GM21723 (cell line): ENCODE results near the gene SCRT2.
"Not testable (repeated sequence)": the region's sequence is repeated elsewhere in the genome, so short reads cannot be mapped to it uniquely, and the experiment has no call there.

ENCODE experiments used
- ATAC-seq: cut with Tn5 transposase; IDR thresholded peaks from one replicate; pipeline ENCODE4 v1.9.1; 2021; ENCODE audit warnings: mild to moderate bottlenecking, moderate library complexity; ENCODE audit not compliant: unreplicated experiment

The SCRT2 gene

DNA sequence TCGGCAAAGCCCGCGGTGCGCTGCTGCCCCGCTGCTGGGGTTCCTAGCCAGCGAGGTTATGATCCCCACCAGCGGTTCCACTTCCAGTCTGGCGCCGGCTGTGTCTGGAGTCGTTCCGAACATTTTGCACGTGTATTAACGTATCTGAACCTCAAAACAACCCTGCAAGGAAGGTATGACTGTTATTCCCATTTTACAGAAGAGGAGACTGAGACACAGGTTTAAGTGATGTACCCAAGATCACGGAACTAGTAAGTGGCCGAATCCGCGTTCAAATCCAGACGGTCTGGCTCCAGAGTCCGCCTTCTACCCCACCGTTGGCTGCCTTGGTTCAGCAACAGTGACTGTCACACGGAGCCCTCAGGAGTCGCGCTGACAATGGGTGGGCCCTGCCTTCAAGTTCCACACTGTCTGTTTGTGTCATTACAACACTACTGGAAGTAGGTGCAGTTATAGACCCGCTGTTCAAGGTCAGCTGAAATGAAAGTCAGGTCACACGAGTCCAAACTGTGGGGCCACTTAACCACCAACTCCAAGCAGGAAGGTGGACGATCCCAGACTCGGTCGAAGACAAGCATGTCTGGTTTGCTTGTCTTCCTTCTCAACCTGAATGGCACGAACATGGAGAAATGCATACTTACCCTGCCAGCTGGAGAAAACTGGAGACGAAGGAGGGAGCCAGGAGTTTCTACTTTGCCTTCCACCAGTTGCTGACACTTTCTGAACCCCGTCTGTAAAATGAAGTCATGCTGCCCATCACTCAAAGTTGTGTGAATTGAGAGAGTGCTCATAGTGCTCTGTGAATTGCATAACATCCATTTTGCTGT, 21.8 kb downstream of the SCRT2 start:
- ATAC-seq: no peak

DNA sequence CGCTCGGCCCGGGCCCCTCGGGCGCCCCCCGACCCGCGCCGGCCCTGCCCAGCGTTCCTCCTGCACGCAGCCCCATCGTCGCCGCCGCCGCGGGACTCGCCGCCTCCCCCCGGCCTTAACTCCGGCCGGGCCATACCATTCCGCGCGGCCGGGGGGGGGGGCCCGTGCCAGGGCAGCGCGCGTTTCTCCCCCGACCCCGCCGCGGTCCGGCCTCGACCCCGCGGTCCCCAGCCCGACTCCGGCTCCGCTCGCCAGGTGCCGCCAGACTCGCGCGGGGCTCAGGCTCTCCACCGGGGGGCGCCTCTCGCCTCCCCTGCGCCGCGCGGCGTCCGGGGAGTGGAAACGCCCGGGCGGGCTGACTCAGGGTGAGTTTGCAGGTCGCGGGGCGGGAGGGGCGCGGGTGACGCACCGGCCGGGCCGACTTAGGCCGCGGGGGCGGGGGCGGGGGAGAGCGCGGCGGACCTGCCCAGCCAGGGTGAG, 22.5 kb downstream of the SCRT2 start, which contains the start of gene SRXN1:
Gene SRXN1, minus strand, starts transcription at position 91 of the 480 bp plus-strand sequence. Its CDS starts 15 bp downstream, at position 76.
- peak; percentile 86 for ATAC-seq

DNA sequence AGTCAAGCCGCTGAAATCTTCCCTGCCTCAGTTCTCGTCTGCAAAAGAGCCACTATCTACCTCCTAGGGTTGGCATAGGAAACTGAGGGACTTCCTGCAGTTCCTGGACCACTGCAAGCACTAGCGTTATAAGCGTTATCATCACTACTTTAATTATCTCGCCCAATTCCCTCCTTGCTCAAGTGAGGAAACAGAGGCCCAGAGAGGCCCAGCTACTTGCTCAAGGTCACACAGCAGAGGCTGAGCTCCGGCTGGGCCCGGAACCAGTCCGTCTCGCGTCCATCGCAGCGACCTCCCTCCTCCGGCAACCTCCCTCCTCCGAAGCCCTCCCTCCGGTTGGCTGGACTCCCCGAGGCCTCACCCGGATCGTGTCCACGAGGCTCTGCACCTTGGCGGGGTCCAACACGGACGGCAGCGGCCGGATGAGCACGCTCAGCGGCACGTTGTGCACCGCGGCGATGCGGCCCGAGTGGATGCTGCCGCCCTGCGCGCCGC, 22.9 kb downstream of the SCRT2 start:
- ATAC-seq: peak; percentile 37

DNA sequence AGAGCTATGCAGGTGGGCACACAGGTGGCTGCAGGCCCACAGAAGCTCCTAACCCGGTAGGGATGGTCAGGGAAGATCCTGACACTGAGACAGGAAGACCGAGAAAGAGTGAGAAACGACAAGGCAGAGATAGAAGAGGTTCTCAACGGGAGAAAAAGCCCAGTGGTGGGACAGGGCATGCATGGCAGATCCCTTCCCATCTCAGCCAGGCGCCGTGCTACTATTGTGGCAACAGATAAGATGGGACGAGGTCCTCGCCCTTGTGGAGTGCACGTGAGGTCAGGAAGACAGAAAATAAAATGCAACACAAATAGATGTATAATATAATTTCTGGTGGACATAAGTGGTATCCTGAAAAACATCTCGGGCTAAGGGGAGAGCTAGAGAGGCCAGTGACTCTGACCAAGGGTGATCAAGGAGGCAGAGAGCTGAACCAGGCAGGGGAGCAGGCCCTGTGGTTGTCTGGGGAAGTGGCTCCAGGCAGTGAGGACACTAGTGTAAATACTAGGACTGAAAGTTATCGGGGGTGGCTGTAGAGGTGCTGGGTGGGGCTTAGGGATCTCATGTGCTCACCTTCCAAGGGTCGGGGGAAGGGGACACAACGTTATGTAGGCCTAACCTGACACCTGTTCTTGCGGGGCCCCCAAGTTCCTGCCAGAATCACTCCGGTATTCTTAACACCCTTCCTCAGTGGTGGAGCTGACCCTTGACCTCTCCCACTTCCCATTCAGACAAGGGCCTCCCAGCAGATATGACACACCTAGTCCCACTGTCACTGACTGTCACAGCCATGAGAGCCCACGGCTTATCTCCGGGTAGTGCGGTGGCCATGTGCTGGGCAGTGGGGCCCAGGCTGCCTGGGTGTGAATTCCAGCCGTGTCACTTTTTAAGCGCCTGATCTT, 23.6 kb downstream of the SCRT2 start:
- no peak for ATAC-seq

DNA sequence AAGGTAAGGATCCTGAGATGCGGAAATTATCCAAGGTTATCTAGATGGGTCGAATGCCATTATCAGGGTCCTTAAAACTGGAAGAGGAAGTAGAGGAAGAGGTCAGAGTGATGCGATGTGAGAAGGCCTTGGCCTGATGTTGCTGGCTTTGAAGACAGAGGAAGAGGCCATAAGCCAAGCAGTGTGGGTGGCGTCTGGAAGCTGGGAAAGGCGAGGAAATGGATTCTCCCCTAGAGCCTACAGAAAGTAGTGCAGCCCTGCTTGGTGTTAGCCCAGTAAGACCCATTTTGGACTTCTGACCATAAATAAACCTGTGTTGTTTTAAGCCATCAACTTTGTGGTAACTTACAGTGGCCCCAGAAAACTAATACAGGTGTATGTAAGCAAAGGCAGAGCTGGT, 24.6 kb downstream of the SCRT2 start:
- ATAC-seq: no peak

DNA sequence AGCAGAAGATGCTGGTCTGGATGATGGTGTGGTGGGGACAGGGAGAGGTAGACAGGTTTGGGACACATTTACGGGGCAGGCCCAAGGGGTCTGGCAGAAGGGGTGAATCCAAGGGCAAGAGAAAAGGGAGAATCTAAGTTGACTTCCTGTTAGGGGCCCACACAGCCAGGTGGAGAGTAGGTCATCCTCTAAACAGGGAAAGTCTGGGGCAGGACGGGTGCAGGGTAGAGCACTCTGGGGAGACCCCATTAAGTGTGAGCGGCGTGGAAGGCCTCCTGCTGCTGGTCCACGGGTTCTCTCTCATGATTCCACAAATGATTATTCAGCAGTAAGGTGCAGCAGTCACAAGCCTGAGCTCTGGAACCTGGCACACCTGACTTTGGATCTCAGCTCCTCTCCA, 25.3 kb downstream of the SCRT2 start:
- ATAC-seq: no peak

DNA sequence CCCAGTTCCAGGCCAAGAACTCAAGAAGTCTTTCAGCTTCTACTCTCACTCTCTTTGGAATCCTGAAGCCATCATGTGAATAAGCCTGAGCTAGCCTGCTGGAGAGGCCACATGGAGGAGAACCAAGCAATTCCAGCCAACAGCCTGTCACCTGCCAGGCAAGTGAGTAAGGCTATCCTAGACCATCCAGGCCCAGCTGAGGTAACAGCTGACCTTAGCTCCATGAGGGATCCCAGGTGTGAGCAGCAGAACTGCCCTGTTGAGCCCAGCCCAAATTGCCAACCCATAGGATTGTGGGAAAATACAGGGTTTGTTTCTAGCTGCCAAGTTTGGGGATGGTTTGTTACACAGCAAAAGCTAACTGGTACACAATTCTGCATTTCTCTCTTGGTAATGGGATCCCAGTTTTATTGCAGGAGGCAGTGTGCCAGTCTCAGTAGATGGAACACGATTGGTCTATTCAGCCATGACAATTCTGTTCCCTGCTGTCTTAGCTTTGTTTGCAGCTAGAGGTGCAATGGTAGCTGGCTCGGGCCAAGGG, 28.1 kb downstream of the SCRT2 start:
- no peak for ATAC-seq

DNA sequence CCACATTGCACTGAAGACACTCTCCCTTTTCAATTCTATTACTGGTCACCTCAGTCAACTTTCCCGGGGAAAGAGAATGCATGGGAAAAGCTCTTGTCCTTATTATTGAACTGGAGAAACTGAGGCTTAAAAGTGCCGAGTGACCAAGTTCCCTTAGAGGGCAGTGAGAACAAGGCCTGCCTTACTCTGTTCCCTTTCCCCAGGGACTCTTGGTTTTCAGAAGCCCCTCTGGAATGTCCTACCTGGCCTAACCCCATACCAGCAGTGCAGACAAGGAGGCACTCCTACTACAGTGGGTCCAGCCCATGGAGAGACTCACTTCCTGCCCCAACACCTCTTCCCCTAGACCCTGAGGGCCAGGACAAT, 28.8 kb downstream of the SCRT2 start:
- no peak for ATAC-seq

DNA sequence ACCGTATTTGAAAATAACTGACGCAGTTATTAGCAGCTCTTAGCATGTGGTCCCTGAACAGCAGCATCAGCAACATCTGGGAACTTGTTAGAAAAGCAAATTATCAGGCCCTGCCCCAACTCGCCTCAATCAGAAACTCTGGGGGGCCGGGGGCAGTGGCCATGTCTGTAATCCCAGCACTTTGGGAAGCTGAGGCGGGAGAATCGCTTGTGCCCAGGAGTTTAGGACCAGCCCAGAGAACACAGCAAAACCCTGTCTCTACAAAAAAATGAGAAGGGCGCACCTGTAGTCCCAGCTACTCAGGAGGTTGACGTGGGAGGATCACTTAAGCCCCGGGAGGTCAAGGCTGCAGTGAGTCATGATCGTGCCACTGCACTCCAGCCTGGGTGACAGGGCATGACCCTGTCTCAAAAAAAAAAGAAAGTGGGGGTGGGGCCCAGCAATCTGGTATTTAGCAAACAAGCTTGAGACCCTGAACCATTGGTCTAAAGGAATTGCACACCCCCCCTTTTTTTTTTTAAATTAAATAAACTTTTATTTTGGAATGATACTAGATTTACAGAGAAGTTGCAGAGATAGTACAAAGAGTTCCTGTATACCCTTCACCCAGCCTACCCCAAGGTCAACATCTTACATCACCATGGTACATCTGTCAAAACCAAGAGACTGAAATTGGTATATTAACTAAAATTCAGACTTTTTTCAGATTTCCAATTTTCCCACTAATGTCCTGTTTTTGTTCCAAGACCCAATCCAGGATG, 29.3 kb downstream of the SCRT2 start:
- no peak for ATAC-seq

DNA sequence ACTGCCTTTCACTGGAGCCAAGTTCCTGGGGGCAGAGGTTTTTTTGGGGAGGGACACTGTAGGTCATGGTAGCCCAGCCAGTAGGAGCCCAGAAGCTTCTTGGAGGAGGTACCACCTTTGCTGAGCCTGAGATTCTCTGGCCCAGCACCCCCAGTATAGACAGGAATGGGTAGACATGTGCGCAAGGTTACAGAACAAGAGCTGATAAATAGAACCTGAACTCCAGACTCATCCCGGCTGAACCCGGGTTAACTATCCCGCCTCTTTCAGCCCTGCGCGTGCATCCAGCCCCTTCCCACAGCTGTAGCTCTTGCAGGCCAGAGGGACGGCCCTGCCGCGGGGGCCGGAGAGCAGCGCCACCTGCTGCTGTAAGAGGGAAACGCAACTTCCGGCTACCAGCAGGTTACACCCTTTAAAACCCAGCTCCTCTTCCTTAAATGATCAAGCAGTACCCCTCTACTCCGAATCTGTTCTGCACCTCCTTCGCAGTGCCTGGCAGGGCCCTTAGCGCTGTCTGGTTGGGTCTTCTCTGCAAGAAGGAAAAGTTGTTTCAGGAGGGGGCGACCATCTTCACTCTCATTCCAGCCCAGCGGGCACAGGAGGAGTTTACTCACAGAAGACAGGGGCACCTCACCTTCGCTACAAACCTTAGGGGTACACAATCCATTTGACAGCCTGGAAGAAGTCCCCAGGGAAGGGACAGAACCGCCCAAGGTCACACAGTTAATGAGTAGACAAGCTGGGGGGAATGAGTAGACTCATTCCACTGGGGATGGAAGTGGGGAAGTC, 30.1 kb downstream of the SCRT2 start:
- ATAC-seq: peak; percentile 77

DNA sequence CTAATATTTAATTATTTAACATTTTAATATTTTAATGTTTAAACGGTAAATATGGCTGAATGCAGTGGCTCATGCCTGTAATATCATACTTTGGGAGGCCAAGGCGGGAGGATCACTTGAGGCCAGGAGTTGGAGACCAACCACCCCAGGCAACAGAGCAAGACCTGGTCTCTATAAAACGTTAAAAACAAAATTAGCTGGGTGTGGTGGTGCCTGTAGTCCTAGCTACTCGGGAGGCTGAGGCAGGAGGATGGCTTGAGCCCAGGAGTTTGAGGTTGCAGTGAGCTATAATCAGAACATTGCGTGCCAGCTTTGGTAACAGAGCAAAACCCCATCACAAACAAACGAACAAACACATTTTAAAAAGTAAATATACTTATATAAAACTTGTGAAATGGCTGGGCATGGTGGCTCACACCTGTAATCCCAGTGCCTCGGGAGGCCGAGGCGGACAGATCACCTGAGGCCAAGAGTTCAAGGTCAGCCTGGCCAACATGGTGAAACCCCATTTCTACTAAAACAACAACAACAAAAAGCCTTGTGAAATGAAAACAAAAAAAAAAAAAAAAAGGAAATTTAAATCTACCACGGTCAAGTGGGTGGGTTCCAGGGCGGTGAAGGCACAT, 30.8 kb downstream of the SCRT2 start:
- no peak for ATAC-seq

DNA sequence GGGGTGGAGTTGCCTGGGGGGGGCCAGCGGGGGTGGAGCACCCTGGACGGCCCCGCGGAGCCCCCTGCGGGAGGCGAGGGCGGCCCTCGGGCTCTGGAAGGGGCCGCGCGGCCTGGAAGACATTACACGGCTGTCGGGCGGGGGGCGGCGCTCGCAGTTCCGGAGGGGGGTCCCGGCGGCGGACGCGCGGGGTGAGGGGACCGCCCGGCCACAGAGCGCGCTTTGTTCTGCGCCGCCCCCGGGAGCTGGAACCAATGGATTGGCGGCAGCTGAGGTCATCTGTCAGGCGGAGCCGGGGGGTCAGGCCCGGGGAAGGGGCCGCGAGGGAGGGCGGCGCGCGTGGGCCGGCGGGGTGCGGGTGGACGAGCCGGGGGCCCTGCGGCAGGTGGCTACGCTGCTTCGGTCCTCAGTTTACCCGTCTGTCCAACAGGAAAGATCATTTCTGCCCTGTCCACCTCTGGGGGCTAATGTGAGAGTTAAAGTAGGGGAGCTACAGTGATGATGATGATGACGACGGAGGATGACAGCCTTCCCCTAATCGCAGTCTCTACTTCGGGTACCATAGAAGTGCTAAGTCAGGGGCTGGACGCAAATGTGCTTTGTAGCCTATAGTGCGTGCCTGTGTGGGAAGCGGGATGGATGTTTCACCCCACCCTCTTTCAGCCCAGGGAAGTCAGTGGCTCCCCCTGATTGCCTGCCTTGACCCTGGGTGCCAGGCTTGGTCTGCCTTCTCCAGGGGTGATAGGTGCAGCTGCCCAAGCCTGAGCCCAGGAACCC, 33.0 kb downstream of the SCRT2 start:
- no peak for ATAC-seq

DNA sequence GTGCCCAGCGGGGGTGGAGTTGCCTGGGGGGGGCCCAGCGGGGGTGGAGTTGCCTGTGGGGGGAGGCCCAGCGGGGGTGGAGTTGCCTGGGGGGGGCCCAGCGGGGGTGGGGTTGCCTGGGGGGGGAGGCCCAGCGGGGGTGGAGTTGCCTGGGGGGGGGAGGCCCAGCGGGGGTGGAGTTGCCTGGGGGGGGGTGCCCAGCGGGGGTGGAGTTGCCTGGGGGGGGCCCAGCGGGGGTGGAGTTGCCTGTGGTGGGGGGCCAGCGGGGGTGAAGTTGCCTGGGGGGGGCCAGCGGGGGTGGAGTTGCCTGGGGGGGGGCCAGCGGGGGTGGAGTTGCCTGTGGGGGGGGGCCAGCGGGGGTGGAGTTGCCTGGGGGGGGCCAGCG, 33.6 kb downstream of the SCRT2 start:
- ATAC-seq: not testable (repeated sequence)

DNA sequence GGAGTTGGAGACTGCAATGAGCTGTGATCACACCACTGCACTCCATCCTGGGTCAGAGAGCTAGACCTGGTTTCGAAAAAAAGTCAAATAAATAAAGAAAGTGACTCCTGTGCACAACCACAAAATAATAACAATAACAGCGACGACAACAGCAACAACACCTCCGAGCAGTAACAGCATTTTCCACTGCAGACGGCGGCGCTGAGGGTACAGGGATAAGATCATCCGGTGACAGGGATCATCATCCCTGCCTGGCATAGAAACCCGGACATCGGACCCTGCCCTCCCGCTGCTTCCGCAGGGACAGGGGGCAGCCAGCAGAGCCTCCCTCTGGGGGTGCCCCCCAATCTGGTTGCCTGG, 34.1 kb downstream of the SCRT2 start:
- no peak for ATAC-seq

DNA sequence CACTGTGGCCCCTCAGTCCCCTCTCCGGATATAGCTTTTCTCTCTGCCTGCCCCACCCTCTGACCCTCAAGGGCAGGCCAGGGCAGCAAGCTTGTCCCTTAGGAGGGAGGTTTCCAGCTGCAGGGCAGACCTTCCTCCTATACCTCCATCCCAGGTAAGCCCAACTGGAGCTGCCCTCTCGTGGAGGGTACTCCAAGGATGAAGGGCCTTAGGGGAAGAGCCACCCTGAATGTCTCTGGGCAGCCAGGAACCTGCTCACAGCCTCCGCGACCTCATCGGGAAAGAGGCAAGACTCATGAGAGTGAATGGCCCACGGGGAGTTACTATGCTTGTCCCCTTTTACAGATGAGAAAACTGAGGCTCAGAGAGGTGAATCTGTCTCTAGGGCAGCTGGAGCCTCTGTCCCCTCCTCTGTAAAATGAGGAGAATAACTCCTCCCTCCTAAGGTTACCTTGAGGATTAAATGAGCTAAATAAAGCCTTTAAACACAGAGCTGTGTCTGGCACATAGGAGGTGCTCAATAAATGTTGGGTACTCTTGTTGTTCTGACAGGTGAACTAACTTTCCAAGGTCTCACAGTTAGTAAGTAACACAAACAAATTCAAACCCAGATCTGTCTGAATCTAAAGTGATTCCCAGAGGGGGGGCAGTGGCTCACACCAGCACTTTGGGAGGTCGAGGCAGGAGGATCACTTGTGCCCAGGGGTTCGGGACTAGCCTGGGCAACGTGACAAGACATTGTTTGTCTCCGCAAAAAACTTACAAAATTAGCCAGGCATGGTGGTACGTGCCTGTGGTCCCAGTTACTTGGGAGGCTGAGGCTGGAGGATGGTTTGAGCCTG, 34.7 kb downstream of the SCRT2 start:
- no peak for ATAC-seq

DNA sequence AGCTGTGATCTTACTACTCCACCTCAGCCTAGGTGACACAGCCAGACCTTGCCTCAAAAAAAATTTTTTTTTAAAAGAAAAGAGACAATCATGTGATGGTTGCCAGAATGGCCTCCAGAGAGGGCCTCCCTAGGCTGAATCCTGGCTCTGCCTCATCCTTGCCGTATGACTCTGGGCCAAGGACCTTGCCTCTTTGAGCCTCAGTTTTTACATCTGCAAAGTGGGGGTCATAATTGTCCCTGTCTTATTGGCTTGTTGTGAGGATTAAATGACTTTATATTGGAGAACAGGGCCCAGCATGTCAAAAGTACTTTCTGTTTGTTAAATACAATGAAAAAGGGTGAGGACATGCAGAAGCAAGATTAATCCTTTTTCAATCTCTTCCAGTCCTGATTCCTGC, 37.0 kb downstream of the SCRT2 start:
- no peak for ATAC-seq

DNA sequence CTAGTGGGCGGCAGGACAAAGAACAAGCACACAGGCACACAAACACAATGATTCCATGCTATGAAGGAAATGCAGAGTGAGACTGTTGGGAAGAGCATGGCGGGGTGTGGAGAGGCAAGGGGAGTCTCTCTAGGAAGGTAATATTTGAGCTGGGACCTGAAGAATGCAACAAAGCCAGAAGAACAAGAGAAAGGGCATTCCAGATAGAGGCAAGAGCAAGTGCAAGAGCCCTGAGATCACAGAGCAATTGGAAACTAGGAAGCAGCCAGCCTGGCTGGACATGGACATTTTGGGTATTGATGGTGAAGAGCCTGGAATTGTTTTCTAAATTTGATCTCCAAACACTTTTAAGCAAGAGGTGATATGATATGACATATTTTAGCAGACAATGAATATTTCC, 38.0 kb downstream of the SCRT2 start:
- ATAC-seq: no peak

DNA sequence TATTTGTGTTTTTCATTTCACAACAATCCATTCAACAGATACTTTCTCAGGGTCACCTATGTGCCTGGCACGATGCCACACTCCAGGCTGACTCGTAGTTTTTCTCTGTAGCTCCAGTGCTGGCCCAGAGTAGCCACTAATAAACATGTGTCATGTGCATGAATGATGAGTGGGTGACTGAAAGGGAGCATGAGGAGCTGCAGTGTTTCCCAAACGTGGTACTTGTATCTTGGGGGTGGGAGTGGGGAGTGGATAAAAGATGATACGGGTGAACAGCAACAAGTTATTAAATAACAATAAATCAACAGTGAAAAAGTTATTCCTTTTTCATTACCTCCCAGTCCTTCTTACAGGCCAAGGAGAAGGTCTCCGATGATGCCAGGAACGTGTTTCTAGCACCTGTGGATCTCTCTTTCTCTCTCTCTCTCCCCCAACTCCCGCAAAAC, 39.7 kb downstream of the SCRT2 start:
- no peak for ATAC-seq
